HFFc6 (cell line): ENCODE results near the gene ELOVL6. TPM values are rescaled to one million over a fixed set of nuclear protein-coding genes. Genes with fewer than 3 reads are reported as not detected.
"Not testable (repeated sequence)": the region's sequence is repeated elsewhere in the genome, so short reads cannot be mapped to it uniquely, and the experiment has no call there.

Experiments
- DNase-seq: peaks from one replicate; pipeline ENCODE4 v3.0.0-alpha.2; 2018
- H3K27ac Mint-ChIP-seq: 2 replicates; pipeline ENCODE4 v1.8.0; 2020; ENCODE audit warnings: mild to moderate bottlenecking, mixed read lengths
- H3K27me3 Mint-ChIP-seq: 2 replicates; pipeline ENCODE4 v1.8.0; 2021; ENCODE audit warnings: mild to moderate bottlenecking, moderate library complexity, mixed read lengths; ENCODE audit not compliant: insufficient read depth
- H3K36me3 Mint-ChIP-seq: 2 replicates; pipeline ENCODE4 v1.8.0; 2021; ENCODE audit warnings: low read depth, mixed read lengths
- H3K4me1 Mint-ChIP-seq: 2 replicates; pipeline ENCODE4 v1.8.0; 2020; ENCODE audit warnings: low read depth, mixed read lengths
- H3K4me3 Mint-ChIP-seq: 2 replicates; pipeline ENCODE4 v1.8.0; 2020; ENCODE audit warnings: mild to moderate bottlenecking, moderate library complexity, mixed read lengths
- H3K9me3 Mint-ChIP-seq: 2 replicates; pipeline ENCODE4 v1.8.0; 2020; ENCODE audit warnings: mild to moderate bottlenecking, mixed read lengths
- total RNA-seq, 6 experiments: library from RNA; stranded (reverse); fragmentation: NEBNext Ultra II Directional; extraction: Animal tissue kit (Norgen Biotek cat#: 25700); gene quantifications; 2 replicates in 1 of 6; 3 replicates in 5 of 6; pipeline ENCODE4 v1.2.3, GENCODE V29; 2021
- TF ChIP-seq, protein P1 (sequence below): fragments of 200-600 bp; sonication (generic); IDR thresholded peaks from 2 replicates; pipeline ENCODE4 v1.5.0; 2021; ENCODE audit warnings: antibody characterized with exemption, mild to moderate bottlenecking

The ELOVL6 gene
- total RNA-seq, 6 experiments from 2014 or later: 21.0 to 26.2 (median 22.5) TPM

DNA sequence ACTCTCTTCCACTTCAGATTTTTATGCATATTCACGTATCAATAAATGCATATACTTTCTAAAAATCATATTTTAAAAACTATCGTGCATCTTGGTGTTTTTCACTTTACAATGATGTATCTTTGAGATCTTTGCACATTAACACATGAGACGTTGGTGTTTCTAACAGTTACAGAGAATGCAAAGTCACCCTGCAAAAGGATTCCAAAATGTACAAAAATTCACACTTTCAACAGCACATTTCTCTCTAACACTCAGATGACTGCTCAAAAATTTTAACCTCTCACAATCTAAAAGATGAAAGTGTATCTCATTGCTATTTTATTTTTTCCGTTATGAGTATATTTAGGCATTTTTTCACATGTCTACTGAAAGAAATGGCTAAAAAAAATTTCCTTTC lies 38.9 kb downstream of the ELOVL6 start:
- H3K4me3 Mint-ChIP-seq: no peak overlapping the region
- no peaks in the 10 kb centered on the region for H3K36me3 Mint-ChIP-seq
- H3K27me3 Mint-ChIP-seq: no peaks in the 10 kb centered on the region
- no peak for DNase-seq
- H3K9me3 Mint-ChIP-seq: no peaks in the 10 kb centered on the region
- H3K27ac Mint-ChIP-seq: no peak overlapping the region
- TF ChIP-seq, protein P1, sequence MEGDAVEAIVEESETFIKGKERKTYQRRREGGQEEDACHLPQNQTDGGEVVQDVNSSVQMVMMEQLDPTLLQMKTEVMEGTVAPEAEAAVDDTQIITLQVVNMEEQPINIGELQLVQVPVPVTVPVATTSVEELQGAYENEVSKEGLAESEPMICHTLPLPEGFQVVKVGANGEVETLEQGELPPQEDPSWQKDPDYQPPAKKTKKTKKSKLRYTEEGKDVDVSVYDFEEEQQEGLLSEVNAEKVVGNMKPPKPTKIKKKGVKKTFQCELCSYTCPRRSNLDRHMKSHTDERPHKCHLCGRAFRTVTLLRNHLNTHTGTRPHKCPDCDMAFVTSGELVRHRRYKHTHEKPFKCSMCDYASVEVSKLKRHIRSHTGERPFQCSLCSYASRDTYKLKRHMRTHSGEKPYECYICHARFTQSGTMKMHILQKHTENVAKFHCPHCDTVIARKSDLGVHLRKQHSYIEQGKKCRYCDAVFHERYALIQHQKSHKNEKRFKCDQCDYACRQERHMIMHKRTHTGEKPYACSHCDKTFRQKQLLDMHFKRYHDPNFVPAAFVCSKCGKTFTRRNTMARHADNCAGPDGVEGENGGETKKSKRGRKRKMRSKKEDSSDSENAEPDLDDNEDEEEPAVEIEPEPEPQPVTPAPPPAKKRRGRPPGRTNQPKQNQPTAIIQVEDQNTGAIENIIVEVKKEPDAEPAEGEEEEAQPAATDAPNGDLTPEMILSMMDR: no peak
- peaks cover 72% of the 10 kb centered on the region for H3K4me1 Mint-ChIP-seq

DNA sequence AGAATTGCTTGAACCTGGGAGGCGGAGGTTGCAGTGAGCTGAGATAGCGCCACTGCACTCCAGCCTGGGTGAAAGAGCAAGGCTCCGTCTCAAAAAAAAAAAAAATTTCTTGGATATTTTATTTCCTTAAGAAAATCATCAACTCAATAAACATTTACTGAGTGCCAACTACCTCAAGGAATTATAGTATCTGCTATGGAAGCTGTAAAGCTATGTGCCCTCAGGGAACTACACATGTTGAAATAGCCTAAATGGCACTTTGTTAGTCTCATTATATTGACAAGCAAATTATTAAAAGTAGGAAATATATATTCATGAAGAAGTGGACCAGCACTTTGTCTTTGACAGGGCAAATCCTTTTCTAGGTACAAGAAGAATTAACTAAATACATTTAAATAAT lies 40.8 kb downstream of the ELOVL6 start:
- Mint-ChIP-seq H3K9me3 (no peaks in the 10 kb centered on the region), H3K27ac (no peak overlapping the region), H3K4me3 (no peak overlapping the region), H3K4me1 (peaks cover 53% of the 10 kb centered on the region), H3K27me3 (no peaks in the 10 kb centered on the region), H3K36me3 (no peaks in the 10 kb centered on the region)
- TF ChIP-seq, protein P1: no peak
- no peak for DNase-seq

DNA sequence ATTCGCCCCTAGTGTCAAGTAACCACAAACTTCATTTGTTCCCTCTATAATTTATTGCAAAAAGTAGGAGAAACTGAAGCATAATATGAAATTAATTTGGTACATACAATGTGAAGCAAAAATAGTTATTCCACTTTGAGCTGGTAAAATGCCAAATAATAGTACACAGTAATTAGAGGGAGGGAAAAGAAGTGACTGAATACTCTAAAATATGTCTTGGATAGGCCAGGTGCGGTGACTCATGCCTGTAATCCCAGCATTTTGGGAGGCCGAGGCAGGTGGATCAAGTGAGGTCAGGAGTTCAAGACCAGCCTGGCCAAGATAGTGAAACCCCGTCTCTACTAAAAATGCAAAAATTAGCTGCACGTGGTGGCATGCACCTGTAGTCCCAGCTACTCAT lies 41.2 kb downstream of the ELOVL6 start:
- not testable (repeated sequence) for H3K4me3 Mint-ChIP-seq, DNase-seq, H3K36me3 Mint-ChIP-seq, H3K27ac Mint-ChIP-seq, H3K9me3 Mint-ChIP-seq, H3K27me3 Mint-ChIP-seq
- peaks cover 50% of the 10 kb centered on the region for H3K4me1 Mint-ChIP-seq

DNA sequence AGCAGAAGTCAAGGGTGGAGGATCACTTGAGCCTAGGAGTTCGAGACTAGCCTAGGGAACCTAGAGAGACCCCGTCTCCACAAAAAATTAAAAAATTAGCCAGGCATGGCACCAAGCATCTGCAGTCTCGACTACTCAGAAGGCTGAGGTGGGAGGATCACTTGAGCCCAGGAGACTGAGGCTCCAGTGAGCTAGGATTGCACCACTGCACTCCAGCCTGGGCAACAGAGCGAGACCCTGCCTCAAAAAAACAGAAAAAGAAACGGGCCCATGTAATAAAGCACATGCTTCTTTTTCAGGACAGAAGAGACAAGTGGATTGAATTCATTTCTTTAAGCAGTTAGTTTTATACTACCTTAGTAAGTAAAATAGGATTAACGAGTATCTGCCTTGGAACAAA lies 42.0 kb downstream of the ELOVL6 start:
- Mint-ChIP-seq H3K36me3 (no peaks in the 10 kb centered on the region), H3K27ac (no peak overlapping the region), H3K9me3 (no peaks in the 10 kb centered on the region), H3K4me3 (no peak overlapping the region), H3K27me3 (no peaks in the 10 kb centered on the region), H3K4me1 (peaks cover 50% of the 10 kb centered on the region)
- TF ChIP-seq, protein P1: no peak
- DNase-seq: no peak

DNA sequence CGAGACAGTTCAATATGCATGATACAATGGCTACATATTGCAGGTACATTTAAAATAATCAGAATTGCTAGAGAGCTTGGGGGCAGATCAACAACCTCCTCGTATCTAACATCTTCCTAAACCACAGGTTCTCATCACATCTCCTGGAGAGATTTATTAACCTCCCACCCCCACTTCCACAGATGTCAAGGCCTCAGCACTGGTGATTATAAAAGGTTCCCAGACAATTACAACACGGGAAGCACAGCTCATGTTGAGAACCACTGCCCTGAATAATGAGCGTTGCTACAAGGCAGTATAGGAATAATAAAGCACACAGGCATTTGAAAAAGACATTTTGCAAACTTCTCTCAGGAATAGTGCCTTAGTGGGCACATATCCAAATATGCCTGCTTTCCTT lies 42.8 kb downstream of the ELOVL6 start:
- Mint-ChIP-seq H3K27ac (no peak overlapping the region), H3K36me3 (no peaks in the 10 kb centered on the region), H3K27me3 (no peaks in the 10 kb centered on the region), H3K4me3 (no peak overlapping the region), H3K4me1 (peaks cover 47% of the 10 kb centered on the region), H3K9me3 (no peaks in the 10 kb centered on the region)
- DNase-seq: no peak
- TF ChIP-seq, protein P1: no peak

DNA sequence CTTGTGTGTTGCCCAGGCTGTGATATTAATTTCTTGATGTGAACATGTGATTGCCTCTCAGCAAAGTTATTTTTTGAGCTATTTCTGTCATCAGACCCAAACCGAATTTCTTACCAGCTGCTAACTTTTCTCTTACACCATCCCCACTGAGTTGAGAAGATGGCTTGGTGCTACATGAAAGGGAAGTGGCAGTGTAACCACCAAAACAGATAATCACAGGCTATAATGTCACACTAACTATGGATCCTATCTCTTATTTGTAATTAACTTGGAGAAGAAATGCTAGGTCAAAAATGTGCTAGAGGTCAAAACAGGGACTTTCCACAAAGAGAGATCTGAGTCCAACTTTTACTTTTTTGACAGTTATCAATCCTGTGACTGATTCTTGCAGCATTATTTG lies 43.8 kb downstream of the ELOVL6 start:
- peaks cover 36% of the 10 kb centered on the region for H3K4me1 Mint-ChIP-seq
- H3K27ac Mint-ChIP-seq: no peak overlapping the region
- DNase-seq: no peak
- no peaks in the 10 kb centered on the region for H3K27me3 Mint-ChIP-seq
- H3K4me3 Mint-ChIP-seq: no peak overlapping the region
- no peaks in the 10 kb centered on the region for H3K9me3 Mint-ChIP-seq
- no peaks in the 10 kb centered on the region for H3K36me3 Mint-ChIP-seq
- TF ChIP-seq, protein P1: no peak
